ENCODE measurements around the gene BCAS1. TPM values are rescaled to one million over a fixed set of nuclear protein-coding genes. Genes with fewer than 3 reads are reported as not detected.

The BCAS1 gene
- total and polyA plus RNA-seq, 2 donors (not counting 3 experiments of a cell fraction or from before 2014, with no cell fraction given): not detected

DNA sequence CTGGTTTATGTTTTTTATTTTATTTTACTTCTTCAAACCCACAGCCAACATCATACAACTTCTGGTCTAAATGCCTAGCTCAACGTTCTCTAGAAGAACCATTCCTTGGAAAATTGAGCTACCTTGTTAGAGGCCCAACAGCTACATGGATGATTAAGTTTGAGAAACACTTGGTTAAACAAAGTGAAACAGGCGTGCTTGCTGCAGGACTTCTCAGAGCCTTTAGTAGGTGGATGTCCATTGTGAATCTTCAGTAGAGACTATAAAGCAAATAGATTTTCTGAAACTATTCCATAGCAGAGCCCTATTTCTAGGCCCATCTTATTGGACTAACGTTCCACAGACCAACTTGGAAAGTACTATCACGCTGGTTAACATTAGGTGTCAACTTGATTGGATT is 51.3 kb downstream of the BCAS1 start:
- no peak overlapping the region for H3K4me2 ChIP-seq (ENCODE audit: insufficient read depth, low read length)
- H4K20me1 ChIP-seq (replicated peaks; ENCODE audit: control insufficient read depth, extremely low read depth, insufficient read depth, low read length): no peaks in the 10 kb centered on the region
- no peaks in the 10 kb centered on the region for H3K36me3 ChIP-seq (ENCODE audit: control insufficient read depth in 2 of 2, extremely low read depth in 1 of 2, insufficient read depth in 2 of 2, low read length in 2 of 2)
- no peak overlapping the region for H3K9ac ChIP-seq (replicated peaks; ENCODE audit: extremely low read depth, insufficient read depth, low read length)
- H3K27me3 ChIP-seq (ENCODE audit: control insufficient read depth in 2 of 2, insufficient read depth in 2 of 2, low read length in 2 of 2): no peaks in the 10 kb centered on the region
- no peak overlapping the region for H3K27ac ChIP-seq (ENCODE audit: insufficient read depth, low read depth, low read length)
- FAIRE-seq (no peak), DNase-seq (ENCODE audit: low read depth, low spot score) (no peak)
- ChIA-PET CTCF (no interaction called here), POLR2A (no interaction called here)
- H2AFZ ChIP-seq (ENCODE audit: low read depth, low read length): no peak overlapping the region
- TF ChIP-seq POLR2A (IDR thresholded peaks at IDR 0.05; ENCODE audit: low read depth, low read length) (no peak), MAX (IDR thresholded peaks at IDR 0.05; ENCODE audit: insufficient read depth, insufficient read length) (no peak), JUN (IDR thresholded peaks at IDR 0.05; ENCODE audit: borderline replicate concordance, insufficient read depth, insufficient read length, low read depth) (no peak), FOS (IDR thresholded peaks at IDR 0.05; ENCODE audit: borderline replicate concordance, insufficient read depth, low read length) (no peak), GATA2 (IDR thresholded peaks at IDR 0.05; ENCODE audit: insufficient read depth, insufficient read length, low read depth, low read length) (no peak), MYC (IDR thresholded peaks at IDR 0.05; ENCODE audit: low read depth, low read length) (no peak), EZH2 (IDR thresholded peaks at IDR 0.05; ENCODE audit: borderline replicate concordance, low read depth, low read length, severe bottlenecking) (no peak), POLR2AphosphoS5 (IDR thresholded peaks at IDR 0.05; ENCODE audit: insufficient read depth, low read depth, low read length) (no peak)
- TF ChIP-seq, protein P1, sequence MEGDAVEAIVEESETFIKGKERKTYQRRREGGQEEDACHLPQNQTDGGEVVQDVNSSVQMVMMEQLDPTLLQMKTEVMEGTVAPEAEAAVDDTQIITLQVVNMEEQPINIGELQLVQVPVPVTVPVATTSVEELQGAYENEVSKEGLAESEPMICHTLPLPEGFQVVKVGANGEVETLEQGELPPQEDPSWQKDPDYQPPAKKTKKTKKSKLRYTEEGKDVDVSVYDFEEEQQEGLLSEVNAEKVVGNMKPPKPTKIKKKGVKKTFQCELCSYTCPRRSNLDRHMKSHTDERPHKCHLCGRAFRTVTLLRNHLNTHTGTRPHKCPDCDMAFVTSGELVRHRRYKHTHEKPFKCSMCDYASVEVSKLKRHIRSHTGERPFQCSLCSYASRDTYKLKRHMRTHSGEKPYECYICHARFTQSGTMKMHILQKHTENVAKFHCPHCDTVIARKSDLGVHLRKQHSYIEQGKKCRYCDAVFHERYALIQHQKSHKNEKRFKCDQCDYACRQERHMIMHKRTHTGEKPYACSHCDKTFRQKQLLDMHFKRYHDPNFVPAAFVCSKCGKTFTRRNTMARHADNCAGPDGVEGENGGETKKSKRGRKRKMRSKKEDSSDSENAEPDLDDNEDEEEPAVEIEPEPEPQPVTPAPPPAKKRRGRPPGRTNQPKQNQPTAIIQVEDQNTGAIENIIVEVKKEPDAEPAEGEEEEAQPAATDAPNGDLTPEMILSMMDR (IDR thresholded peaks at IDR 0.05; ENCODE audit: extremely low read depth in 1 of 2, insufficient read depth in 1 of 2, low read depth in 1 of 2, low read length in 2 of 2): no peak
- no peak overlapping the region for H3K4me3 ChIP-seq (replicated peaks in 1 of 3; ENCODE audit: insufficient read depth in 1 of 3, low read depth in 1 of 3, low read length in 3 of 3)
- intact Hi-C loops (cut with micrococcal nuclease): no loop called here
- dilution Hi-C loops (cut with MboI; ENCODE audit: extremely low pct_ligation_motif_present, low sequenced_read_pairs): no loop called here
- BruUV-seq (replicated peaks): no TSS peak
- no peaks in the 10 kb centered on the region for H3K9me1 ChIP-seq (replicated peaks; ENCODE audit: control insufficient read depth, extremely low read depth, insufficient read depth, low read length)
- no peaks in the 10 kb centered on the region for H3K9me3 ChIP-seq (replicated peaks; ENCODE audit: control insufficient read depth, insufficient read depth, low read length)
- no peaks in the 10 kb centered on the region for H3K4me1 ChIP-seq (ENCODE audit: control insufficient read depth, extremely low read depth, insufficient read depth, low read length)
- H3K79me2 ChIP-seq (ENCODE audit: control insufficient read depth, insufficient read depth, low read length): no peaks in the 10 kb centered on the region
